ENCODE measurements around the gene MID2.
"Not testable (repeated sequence)": the region's sequence is repeated elsewhere in the genome, so short reads cannot be mapped to it uniquely, and the experiment has no call there.

MID2 gene

GRCh38 chrX:107955337-107955736, 129.7 kb downstream of the MID2 start:
- not testable (repeated sequence) for DNase-seq (ENCODE audit: low spot score)

- DNase-seq (ENCODE audit: low spot score): no peak
Measured at GRCh38 chrX:107968623-107969022, 143.0 kb downstream of the MID2 start.

GRCh38 chrX:107970073-107970472, 144.4 kb downstream of the MID2 start:
- DNase-seq (ENCODE audit: low spot score): peak; percentile 11

GRCh38 chrX:107971636-107972035, 146.0 kb downstream of the MID2 start:
- no peak for DNase-seq (ENCODE audit: low spot score)

Measured in iPS-NIHi11 (cell line).